SK-N-SH (cell line): ENCODE data around the gene TSPAN8.

Experiments used
- EZH2phosphoT487 ChIP-seq: fragments of 200-600 bp; sonication (generic); IDR thresholded peaks from 2 replicates; pipeline ENCODE4 v1.6.1; 2017; ENCODE audit warnings: low read depth, mixed run types, mild to moderate bottlenecking, antibody characterized with exemption, moderate library complexity, borderline replicate concordance
- GABPA ChIP-seq: IDR thresholded peaks from 2 replicates; pipeline ENCODE4 v1.4.0; 2012; ENCODE audit warnings: low read depth, mild to moderate bottlenecking
- JUND ChIP-seq: IDR thresholded peaks from 2 replicates; pipeline ENCODE4 v1.4.0; 2012
- POLR2AphosphoS5 ChIP-seq: IDR thresholded peaks from 2 replicates; pipeline ENCODE4 v1.6.1; 2012; ENCODE audit warnings: low read depth, low read length
- TF ChIP-seq, protein P1 (sequence below): IDR thresholded peaks from 2 replicates; pipeline ENCODE4 v1.4.0; 2012; ENCODE audit warnings: low read depth, borderline replicate concordance
- TF ChIP-seq, protein P2 (sequence below): fragments of 200-600 bp; sonication (generic); IDR thresholded peaks from 2 replicates; pipeline ENCODE4 v1.6.1; 2017; ENCODE audit warnings: antibody characterized with exemption, mild to moderate bottlenecking, moderate library complexity

DNA sequence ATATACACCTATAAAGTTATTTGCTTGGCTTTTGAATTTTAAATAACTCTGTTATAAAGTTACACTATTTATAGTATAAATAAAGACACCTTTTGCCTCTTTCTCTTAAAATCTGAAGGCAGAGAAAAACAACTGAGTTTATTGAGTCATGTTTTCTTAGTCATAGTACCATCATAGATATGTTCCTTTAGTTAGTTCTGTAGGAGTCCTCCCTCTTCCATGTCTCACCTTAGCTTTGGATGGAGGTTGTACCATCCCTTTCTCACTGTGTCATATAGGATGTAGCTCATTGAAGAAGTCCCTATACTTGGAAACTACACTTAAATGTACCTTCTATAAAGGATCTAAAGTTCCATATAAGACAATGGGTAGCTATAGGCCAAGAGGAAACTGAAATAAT lies 39.7 kb upstream of the TSPAN8 start:
- TF ChIP-seq, protein P1, sequence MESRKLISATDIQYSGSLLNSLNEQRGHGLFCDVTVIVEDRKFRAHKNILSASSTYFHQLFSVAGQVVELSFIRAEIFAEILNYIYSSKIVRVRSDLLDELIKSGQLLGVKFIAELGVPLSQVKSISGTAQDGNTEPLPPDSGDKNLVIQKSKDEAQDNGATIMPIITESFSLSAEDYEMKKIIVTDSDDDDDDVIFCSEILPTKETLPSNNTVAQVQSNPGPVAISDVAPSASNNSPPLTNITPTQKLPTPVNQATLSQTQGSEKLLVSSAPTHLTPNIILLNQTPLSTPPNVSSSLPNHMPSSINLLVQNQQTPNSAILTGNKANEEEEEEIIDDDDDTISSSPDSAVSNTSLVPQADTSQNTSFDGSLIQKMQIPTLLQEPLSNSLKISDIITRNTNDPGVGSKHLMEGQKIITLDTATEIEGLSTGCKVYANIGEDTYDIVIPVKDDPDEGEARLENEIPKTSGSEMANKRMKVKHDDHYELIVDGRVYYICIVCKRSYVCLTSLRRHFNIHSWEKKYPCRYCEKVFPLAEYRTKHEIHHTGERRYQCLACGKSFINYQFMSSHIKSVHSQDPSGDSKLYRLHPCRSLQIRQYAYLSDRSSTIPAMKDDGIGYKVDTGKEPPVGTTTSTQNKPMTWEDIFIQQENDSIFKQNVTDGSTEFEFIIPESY: no peak
- TF ChIP-seq, protein P2, sequence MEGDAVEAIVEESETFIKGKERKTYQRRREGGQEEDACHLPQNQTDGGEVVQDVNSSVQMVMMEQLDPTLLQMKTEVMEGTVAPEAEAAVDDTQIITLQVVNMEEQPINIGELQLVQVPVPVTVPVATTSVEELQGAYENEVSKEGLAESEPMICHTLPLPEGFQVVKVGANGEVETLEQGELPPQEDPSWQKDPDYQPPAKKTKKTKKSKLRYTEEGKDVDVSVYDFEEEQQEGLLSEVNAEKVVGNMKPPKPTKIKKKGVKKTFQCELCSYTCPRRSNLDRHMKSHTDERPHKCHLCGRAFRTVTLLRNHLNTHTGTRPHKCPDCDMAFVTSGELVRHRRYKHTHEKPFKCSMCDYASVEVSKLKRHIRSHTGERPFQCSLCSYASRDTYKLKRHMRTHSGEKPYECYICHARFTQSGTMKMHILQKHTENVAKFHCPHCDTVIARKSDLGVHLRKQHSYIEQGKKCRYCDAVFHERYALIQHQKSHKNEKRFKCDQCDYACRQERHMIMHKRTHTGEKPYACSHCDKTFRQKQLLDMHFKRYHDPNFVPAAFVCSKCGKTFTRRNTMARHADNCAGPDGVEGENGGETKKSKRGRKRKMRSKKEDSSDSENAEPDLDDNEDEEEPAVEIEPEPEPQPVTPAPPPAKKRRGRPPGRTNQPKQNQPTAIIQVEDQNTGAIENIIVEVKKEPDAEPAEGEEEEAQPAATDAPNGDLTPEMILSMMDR: no peak
- no peak for TF ChIP-seq EZH2phosphoT487
- no peak for TF ChIP-seq POLR2AphosphoS5
- TF ChIP-seq GABPA: no peak
- TF ChIP-seq JUND: no peak
